Suprapubic skin (tissue), 4 donors: Measurements from ENCODE around the gene COX4I2.

ENCODE experiments used
- CTCF ChIP-seq, 2 donors: fragments of 200-600 bp in 1 of 2; fragments of 450-650 bp in 1 of 2; sonication (generic) in 1 of 2; IDR thresholded peaks; one replicate each; pipeline ENCODE4 v1.5.1; 2016 to 2019; ENCODE audit warnings: antibody characterized with exemption in 2 of 2, mild to moderate bottlenecking in 1 of 2, moderate library complexity in 1 of 2
- EP300 ChIP-seq: sonication (generic); formaldehyde crosslinking; IDR thresholded peaks from one replicate; pipeline ENCODE4 v1.6.1; 2017; ENCODE audit warnings: antibody characterized with exemption
- POLR2A ChIP-seq, 2 donors: fragments of 450-650 bp; IDR thresholded peaks; one replicate each; pipeline ENCODE4 v1.6.1; 2017; ENCODE audit warnings: antibody characterized with exemption in 2 of 2, mild to moderate bottlenecking in 2 of 2, moderate library complexity in 2 of 2
- POLR2AphosphoS5 ChIP-seq, 3 donors: sonication (generic); formaldehyde crosslinking; IDR thresholded peaks; one replicate each; pipeline ENCODE4 v1.6.1; 2017; ENCODE audit warnings: antibody characterized with exemption in 3 of 3

- no peak for TF ChIP-seq CTCF (IDR thresholded peaks at IDR 0.05)
- TF ChIP-seq EP300: no peak
- TF ChIP-seq POLR2A (IDR thresholded peaks at IDR 0.05): no peak
- peak in 1 of 3 donors; percentile 3 for TF ChIP-seq POLR2AphosphoS5 (IDR thresholded peaks at IDR 0.05)
These were observed 42.9 kb upstream of the COX4I2 start for GRCh38 chr20:31594558-31595379.
